DND-41 (cell line): ENCODE measurements around the gene ZNF428.
A peak's percentile ranks its signal among the peaks of the same experiment; 100 is the strongest.

Source experiments
- ATAC-seq: fragments of 200-7000 bp; cut with Tn5 transposase; 3 replicates; pipeline ENCODE4 v1.9.1; 2021; ENCODE audit warnings: low read depth; ENCODE audit not compliant: insufficient read depth
- DNase-seq: peaks from one replicate; pipeline ENCODE4 v3.0.0-alpha.2; 2020
- H2AFZ ChIP-seq: 2 replicates; pipeline ENCODE4 v1.6.0; 2012; ENCODE audit warnings: low read depth, low read length
- H3K27ac ChIP-seq: 2 replicates; pipeline ENCODE4 v1.5.1; 2012; ENCODE audit warnings: low read length, inconsistent platforms
- H3K27me3 ChIP-seq: fragments of 200-600 bp; sonication (generic); 2 replicates; pipeline ENCODE4 v1.6.0; 2012; ENCODE audit warnings: low read length, mild to moderate bottlenecking, inconsistent platforms; ENCODE audit not compliant: insufficient read depth, poor library complexity
- H3K36me3 ChIP-seq: 2 replicates; pipeline ENCODE4 v1.5.1; 2012; ENCODE audit warnings: low read length, inconsistent platforms; ENCODE audit not compliant: insufficient read depth
- H3K4me1 ChIP-seq: 2 replicates; pipeline ENCODE4 v1.5.1; 2012; ENCODE audit warnings: mild to moderate bottlenecking, low read length; ENCODE audit not compliant: insufficient read depth
- H3K4me2 ChIP-seq: 2 replicates; pipeline ENCODE4 v1.6.0; 2012; ENCODE audit warnings: mild to moderate bottlenecking, moderate library complexity, low read length, inconsistent platforms; ENCODE audit not compliant: insufficient read depth
- H3K4me3 ChIP-seq, 2 experiments: fragments of 200-600 bp in 1 of 2; shearing (Covaris generic) in 1 of 2; 2 replicates each; pipeline ENCODE4 v1.5.1; 2012 to 2016; ENCODE audit warnings: inconsistent platforms in 2 of 2, low read length in 2 of 2, mild to moderate bottlenecking in 2 of 2, low read depth in 1 of 2, moderate library complexity in 1 of 2
- H3K79me2 ChIP-seq: 2 replicates; pipeline ENCODE4 v1.6.0; 2012; ENCODE audit warnings: low read length, inconsistent platforms; ENCODE audit not compliant: insufficient read depth
- H3K9ac ChIP-seq: 2 replicates; pipeline ENCODE4 v1.6.0; 2012; ENCODE audit warnings: low read depth, mild to moderate bottlenecking, inconsistent platforms, low read length, moderate library complexity
- H3K9me3 ChIP-seq: 2 replicates; pipeline ENCODE4 v1.5.1; 2012; ENCODE audit warnings: low read length, moderate library complexity, mild to moderate bottlenecking, inconsistent platforms; ENCODE audit not compliant: insufficient read depth, severe bottlenecking
- H4K20me1 ChIP-seq: 2 replicates; pipeline ENCODE4 v1.6.0; 2012; ENCODE audit warnings: low read length; ENCODE audit not compliant: insufficient read depth
- CTCF ChIP-seq: IDR thresholded peaks from 2 replicates; pipeline ENCODE4 v1.5.1; 2012; ENCODE audit warnings: borderline replicate concordance, low read length, moderate library complexity, mild to moderate bottlenecking; ENCODE audit not compliant: poor library complexity, severe bottlenecking; ENCODE audit errors: extremely low read depth
- EZH2 ChIP-seq: IDR thresholded peaks from 3 replicates; pipeline ENCODE4 v1.6.1; 2012; ENCODE audit warnings: borderline replicate concordance, low read depth, mild to moderate bottlenecking, moderate library complexity, low read length, inconsistent platforms; ENCODE audit not compliant: severe bottlenecking

ZNF428 gene

GRCh38 chr19:43561139-43561970, 58.1 kb downstream of the ZNF428 start:
- no peaks in the 10 kb centered on the region for H3K9me3 ChIP-seq
- DNase-seq (no peak), ATAC-seq (no peak)
- peaks cover 23% of the 10 kb centered on the region for H4K20me1 ChIP-seq
- H3K27ac ChIP-seq: peak overlapping the region; percentile 81
- no peaks in the 10 kb centered on the region for H3K27me3 ChIP-seq
- no peak overlapping the region for H3K4me2 ChIP-seq
- no peak overlapping the region for H2AFZ ChIP-seq
- peaks cover 30% of the 10 kb centered on the region for H3K79me2 ChIP-seq
- H3K36me3 ChIP-seq: peaks cover 34% of the 10 kb centered on the region
- H3K9ac ChIP-seq: no peak overlapping the region
- no peak overlapping the region for H3K4me3 ChIP-seq
- TF ChIP-seq CTCF (no peak), EZH2 (no peak)
- peaks cover 28% of the 10 kb centered on the region for H3K4me1 ChIP-seq

GRCh38 chr19:43560687-43561086, 58.7 kb downstream of the ZNF428 start:
- peaks cover 30% of the 10 kb centered on the region for H3K79me2 ChIP-seq
- peaks cover 40% of the 10 kb centered on the region for H3K36me3 ChIP-seq
- H2AFZ ChIP-seq: no peak overlapping the region
- no peak for TF ChIP-seq CTCF
- no peak for DNase-seq
- peaks cover 28% of the 10 kb centered on the region for H3K4me1 ChIP-seq
- H3K9ac ChIP-seq: no peak overlapping the region
- no peak for ATAC-seq
- no peaks in the 10 kb centered on the region for H3K27me3 ChIP-seq
- H3K9me3 ChIP-seq: no peaks in the 10 kb centered on the region
- no peak overlapping the region for H3K4me2 ChIP-seq
- no peak overlapping the region for H3K27ac ChIP-seq
- peaks cover 23% of the 10 kb centered on the region for H4K20me1 ChIP-seq
- H3K4me3 ChIP-seq: no peak overlapping the region
